K562 (cell line): Measurements from ENCODE around the gene CSF1. TPM values are rescaled to one million over a fixed set of nuclear protein-coding genes. Genes with fewer than 3 reads are reported as not detected.

Source experiments
- ARID2 ChIP-seq: fragments of 450-650 bp; IDR thresholded peaks from 2 replicates; pipeline ENCODE4 v1.6.1; 2017; ENCODE audit warnings: antibody characterized with exemption, mild to moderate bottlenecking
- DMBX1 ChIP-seq: fragments of 250-450 bp; sonication (Bioruptor Pico); IDR thresholded peaks from 2 replicates; pipeline ENCODE4 v1.8.0; 2022; ENCODE audit warnings: inconsistent platforms, mild to moderate bottlenecking, moderate library complexity, borderline replicate concordance
- FOXA3 ChIP-seq, 2 experiments: fragments of 450-650 bp in 1 of 2; sonication (generic) in 1 of 2; formaldehyde crosslinking; IDR thresholded peaks in 1 of 2; conservative IDR thresholded peaks in 1 of 2; 2 replicates each; pipeline versions ENCODE4 v1.4.0 to v1.8.0; 2020 to 2022; ENCODE audit warnings: mild to moderate bottlenecking in 2 of 2, missing genetic modification reagents in 1 of 2
- FOXK2 ChIP-seq, 2 experiments: fragments of 450-650 bp; IDR thresholded peaks in 1 of 2; conservative IDR thresholded peaks in 1 of 2; 2 replicates each; pipeline ENCODE4 v1.6.1; 2016; ENCODE audit warnings: low read depth in 2 of 2, mild to moderate bottlenecking in 1 of 2
- HIVEP1 ChIP-seq: fragments of 250-450 bp; sonication (Bioruptor Pico); IDR thresholded peaks from 2 replicates; pipeline ENCODE4 v1.4.0; 2020; ENCODE audit warnings: mild to moderate bottlenecking
- IFI16 ChIP-seq: fragments of 250-450 bp; sonication (Bioruptor Pico); IDR thresholded peaks from 2 replicates; pipeline ENCODE4 v2.1.2; 2022; ENCODE audit warnings: mild to moderate bottlenecking, inconsistent platforms
- JUN ChIP-seq, 2 experiments: sonication (generic) in 1 of 2; formaldehyde crosslinking in 1 of 2; IDR thresholded peaks; 2 replicates each; pipeline versions ENCODE4 v1.6.1 to v1.8.0; 2012 to 2022; ENCODE audit warnings: borderline replicate concordance in 2 of 2, mild to moderate bottlenecking in 2 of 2, improper control_type of control experiment in 1 of 2, low read depth in 1 of 2, low read length in 1 of 2, missing genetic modification reagents in 1 of 2
- L3MBTL2 ChIP-seq: fragments of 450-650 bp; IDR thresholded peaks from 2 replicates; pipeline ENCODE4 v1.6.1; 2016; ENCODE audit warnings: mild to moderate bottlenecking, moderate library complexity
- NR2C2 ChIP-seq, 2 experiments: fragments of 200-800 bp in 1 of 2; sonication (Bioruptor generic) in 1 of 2; sonication (generic) in 1 of 2; formaldehyde crosslinking in 1 of 2; IDR thresholded peaks; 2 replicates each; pipeline versions ENCODE4 v1.6.1 to v1.8.0; 2016 to 2022; ENCODE audit warnings: mild to moderate bottlenecking in 1 of 2, missing compliant biosample characterization in 1 of 2, missing genetic modification characterization in 1 of 2, missing genetic modification reagents in 1 of 2
- PTTG1 ChIP-seq: fragments of 450-650 bp; IDR thresholded peaks from 2 replicates; pipeline ENCODE4 v1.6.1; 2016; ENCODE audit warnings: low read depth, mild to moderate bottlenecking, missing genetic modification characterization, missing compliant biosample characterization
- RAD21 ChIP-seq, 2 experiments: fragments of 250-450 bp in 1 of 2; fragments of 450-650 bp in 1 of 2; sonication (Bioruptor Pico) in 1 of 2; formaldehyde crosslinking in 1 of 2; IDR thresholded peaks in 1 of 2; conservative IDR thresholded peaks in 1 of 2; 2 replicates each; pipeline versions ENCODE4 v1.4.0 to v1.8.0; 2020 to 2022; ENCODE audit warnings: mild to moderate bottlenecking in 2 of 2, moderate library complexity in 1 of 2
- RBM39 ChIP-seq: fragments of 200-400 bp; formaldehyde crosslinking; optimal IDR thresholded peaks from 2 replicates; pipeline ENCODE3; 2018; ENCODE audit warnings: low read depth, low read length
- RCOR1 ChIP-seq, 2 experiments: IDR thresholded peaks; 2 replicates each; pipeline ENCODE4 v1.6.1; 2012; ENCODE audit warnings: low read depth in 2 of 2, low read length in 2 of 2, borderline replicate concordance in 1 of 2, improper control_type of control experiment in 1 of 2
- SPI1 ChIP-seq: IDR thresholded peaks from 2 replicates; pipeline ENCODE4 v1.6.1; 2011; ENCODE audit warnings: low read depth, low read length, control low read depth, borderline replicate concordance
- TAL1 ChIP-seq: fragments of 450-650 bp; IDR thresholded peaks from 2 replicates; pipeline ENCODE4 v1.6.1; 2016; ENCODE audit warnings: mild to moderate bottlenecking
- TEAD1 ChIP-seq, 2 experiments: fragments of 450-650 bp in 1 of 2; sonication (generic) in 1 of 2; formaldehyde crosslinking; IDR thresholded peaks; 2 replicates each; pipeline versions ENCODE4 v1.4.0 to v1.8.0; 2020 to 2022; ENCODE audit warnings: mild to moderate bottlenecking in 2 of 2, missing genetic modification reagents in 1 of 2
- ZBTB17 ChIP-seq: fragments of 450-650 bp; formaldehyde crosslinking; IDR thresholded peaks from 2 replicates; pipeline ENCODE4 v1.4.0; 2020; ENCODE audit warnings: mild to moderate bottlenecking
- ZNF174 ChIP-seq: fragments of 250-450 bp; sonication (Bioruptor Pico); IDR thresholded peaks from 2 replicates; pipeline ENCODE4 v1.4.0; 2020; ENCODE audit warnings: mild to moderate bottlenecking
- ZNF444 ChIP-seq: fragments of 250-450 bp; sonication (Bioruptor Pico); IDR thresholded peaks from 2 replicates; pipeline ENCODE4 v1.4.0; 2020; ENCODE audit warnings: mild to moderate bottlenecking, moderate library complexity
- ZNF589 ChIP-seq: fragments of 200-800 bp; sonication (Bioruptor generic); IDR thresholded peaks from 2 replicates; pipeline ENCODE4 v1.6.1; 2016; ENCODE audit warnings: low read depth, missing genetic modification characterization, missing compliant biosample characterization
- ZNF76 ChIP-seq: fragments of 250-450 bp; sonication (Bioruptor Pico); IDR thresholded peaks from 2 replicates; pipeline ENCODE4 v1.4.0; 2020; ENCODE audit warnings: mild to moderate bottlenecking, moderate library complexity, borderline replicate concordance
- polyA plus RNA-seq, 8 experiments: library from polyadenylated mRNA; depleted of rRNA in 4 of 8; stranded (reverse) in 5 of 8; unstranded in 3 of 8; fragments of >200 nt; fragmentation: Nextera tagmentation in 2 of 8; fragmentation: Illumina TruSeq in 1 of 8; extraction: Ambion mirVana in 2 of 8; extraction: Trizol in 1 of 8; gene quantifications; 2 replicates each; pipeline versions ENCODE4 v1.2.1 to v1.2.3, GENCODE V29; 2011 to 2014; ENCODE audit warnings: inconsistent platforms in 1 of 8, missing spikeins in 1 of 8
- total RNA-seq, 7 experiments: library from RNA; depleted of rRNA in 6 of 7; stranded (reverse); fragments of >200 nt in 6 of 7; fragmentation: Illumina TruSeq in 2 of 7; extraction: Trizol in 2 of 7; gene quantifications; 2 replicates each; pipeline versions ENCODE4 v1.2.1 to v1.2.3, GENCODE V29; 2011 to 2021; ENCODE audit warnings: low replicate concordance in 1 of 7
- TF ChIP-seq, protein P1 (sequence below): fragments of 200-400 bp; formaldehyde crosslinking; IDR thresholded peaks from 2 replicates; pipeline ENCODE4 v1.6.1; 2017; ENCODE audit warnings: mild to moderate bottlenecking, low read depth, low read length, moderate library complexity
- TF ChIP-seq, protein P2 (sequence below): sonication (generic); formaldehyde crosslinking; IDR thresholded peaks from 2 replicates; pipeline ENCODE4 v1.8.1; 2022; ENCODE audit warnings: missing genetic modification reagents

The CSF1 gene
- total and polyA plus RNA-seq, 9 of the 15 experiments (the other 6 are each of a cell fraction or from before 2014, with no cell fraction given) = 0.18 to 11.8 (median 2.8) TPM

GRCh38 chr1:109979489-109980091, 68.9 kb downstream of the CSF1 start (continued):
- TF ChIP-seq NR2C2 (CRISPR knock-in tag; IDR thresholded peaks at IDR 0.05) = no peak
- peak; percentile 61 for TF ChIP-seq NR2C2 (tag; IDR thresholded peaks at IDR 0.05)
- TF ChIP-seq, protein P1, sequence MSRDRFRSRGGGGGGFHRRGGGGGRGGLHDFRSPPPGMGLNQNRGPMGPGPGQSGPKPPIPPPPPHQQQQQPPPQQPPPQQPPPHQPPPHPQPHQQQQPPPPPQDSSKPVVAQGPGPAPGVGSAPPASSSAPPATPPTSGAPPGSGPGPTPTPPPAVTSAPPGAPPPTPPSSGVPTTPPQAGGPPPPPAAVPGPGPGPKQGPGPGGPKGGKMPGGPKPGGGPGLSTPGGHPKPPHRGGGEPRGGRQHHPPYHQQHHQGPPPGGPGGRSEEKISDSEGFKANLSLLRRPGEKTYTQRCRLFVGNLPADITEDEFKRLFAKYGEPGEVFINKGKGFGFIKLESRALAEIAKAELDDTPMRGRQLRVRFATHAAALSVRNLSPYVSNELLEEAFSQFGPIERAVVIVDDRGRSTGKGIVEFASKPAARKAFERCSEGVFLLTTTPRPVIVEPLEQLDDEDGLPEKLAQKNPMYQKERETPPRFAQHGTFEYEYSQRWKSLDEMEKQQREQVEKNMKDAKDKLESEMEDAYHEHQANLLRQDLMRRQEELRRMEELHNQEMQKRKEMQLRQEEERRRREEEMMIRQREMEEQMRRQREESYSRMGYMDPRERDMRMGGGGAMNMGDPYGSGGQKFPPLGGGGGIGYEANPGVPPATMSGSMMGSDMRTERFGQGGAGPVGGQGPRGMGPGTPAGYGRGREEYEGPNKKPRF = no peak
- TF ChIP-seq SPI1 = peak; percentile 27; the same call in 1 of the 2 replicates
- no peak for TF ChIP-seq ARID2
- TF ChIP-seq HIVEP1 (CRISPR knock-in tag) = no peak
- TF ChIP-seq PTTG1 (tag) = peak; percentile 39; the same call in 1 of the 2 replicates
- TF ChIP-seq ZNF174 (CRISPR knock-in tag) = 0 out of 2 replicates have a peak, but pooled peaks have one; percentile 50
- peak; percentile 91 for TF ChIP-seq ZNF589 (CRISPR knock-in tag)
- TF ChIP-seq JUN (IDR thresholded peaks at IDR 0.05; ENCODE audit: borderline replicate concordance, low read depth, low read length) = peak; percentile 90
- TF ChIP-seq JUN (CRISPR knock-in tag; IDR thresholded peaks at IDR 0.05; ENCODE audit: borderline replicate concordance) = 0 out of 2 replicates have a peak, but pooled peaks have one; percentile 46
- TF ChIP-seq L3MBTL2 = peak; percentile 95
- peak in 1 of 2 experiments; percentile 82; a peak in 1 of 4 replicates for TF ChIP-seq RCOR1 (IDR thresholded peaks at IDR 0.05; ENCODE audit: borderline replicate concordance in 1 of 2, low read depth in 2 of 2, low read length in 2 of 2)
- TF ChIP-seq FOXA3 (CRISPR knock-in tag; conservative IDR thresholded peaks at IDR 0.05 in 1 of 2, IDR thresholded peaks at IDR 0.05 in 1 of 2) = peak; percentile 84 to 92
- peak; percentile 79 for TF ChIP-seq DMBX1
- TF ChIP-seq TEAD1 (CRISPR knock-in tag; IDR thresholded peaks at IDR 0.05) = peak in 1 of 2 experiments; percentile 47; a peak in 1 of 4 replicates
- TF ChIP-seq IFI16 (CRISPR knock-in tag) = 0 out of 2 replicates have a peak, but pooled peaks have one; percentile 13
- peak; percentile 59; the same call in 1 of the 2 replicates for TF ChIP-seq ZBTB17 (CRISPR knock-in tag)
- peak; percentile 56 for TF ChIP-seq RBM39
- TF ChIP-seq ZNF444 (CRISPR knock-in tag) = 0 out of 2 replicates have a peak, but pooled peaks have one; percentile 10
- TF ChIP-seq RAD21 (CRISPR knock-in tag; conservative IDR thresholded peaks at IDR 0.05 in 1 of 2, IDR thresholded peaks at IDR 0.05 in 1 of 2) = peak; percentile 43 to 44
- peak; percentile 98 to 99 for TF ChIP-seq FOXK2 (conservative IDR thresholded peaks at IDR 0.05 in 1 of 2, IDR thresholded peaks at IDR 0.05 in 1 of 2; ENCODE audit: low read depth in 2 of 2)
- TF ChIP-seq, protein P2, sequence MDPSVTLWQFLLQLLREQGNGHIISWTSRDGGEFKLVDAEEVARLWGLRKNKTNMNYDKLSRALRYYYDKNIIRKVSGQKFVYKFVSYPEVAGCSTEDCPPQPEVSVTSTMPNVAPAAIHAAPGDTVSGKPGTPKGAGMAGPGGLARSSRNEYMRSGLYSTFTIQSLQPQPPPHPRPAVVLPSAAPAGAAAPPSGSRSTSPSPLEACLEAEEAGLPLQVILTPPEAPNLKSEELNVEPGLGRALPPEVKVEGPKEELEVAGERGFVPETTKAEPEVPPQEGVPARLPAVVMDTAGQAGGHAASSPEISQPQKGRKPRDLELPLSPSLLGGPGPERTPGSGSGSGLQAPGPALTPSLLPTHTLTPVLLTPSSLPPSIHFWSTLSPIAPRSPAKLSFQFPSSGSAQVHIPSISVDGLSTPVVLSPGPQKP (CRISPR knock-in tag) = no peak
- peak; percentile 67 for TF ChIP-seq TAL1
- TF ChIP-seq ZNF76 (CRISPR knock-in tag) = 0 out of 2 replicates have a peak, but pooled peaks have one; percentile 71
